GM18498 (cell line): ENCODE measurements around the gene STK24.

ENCODE experiments used
- ATAC-seq: cut with Tn5 transposase; IDR thresholded peaks from one replicate; pipeline ENCODE4 v1.9.1; 2021; ENCODE audit warnings: mild to moderate bottlenecking, moderate library complexity; ENCODE audit not compliant: unreplicated experiment

The STK24 gene

DNA sequence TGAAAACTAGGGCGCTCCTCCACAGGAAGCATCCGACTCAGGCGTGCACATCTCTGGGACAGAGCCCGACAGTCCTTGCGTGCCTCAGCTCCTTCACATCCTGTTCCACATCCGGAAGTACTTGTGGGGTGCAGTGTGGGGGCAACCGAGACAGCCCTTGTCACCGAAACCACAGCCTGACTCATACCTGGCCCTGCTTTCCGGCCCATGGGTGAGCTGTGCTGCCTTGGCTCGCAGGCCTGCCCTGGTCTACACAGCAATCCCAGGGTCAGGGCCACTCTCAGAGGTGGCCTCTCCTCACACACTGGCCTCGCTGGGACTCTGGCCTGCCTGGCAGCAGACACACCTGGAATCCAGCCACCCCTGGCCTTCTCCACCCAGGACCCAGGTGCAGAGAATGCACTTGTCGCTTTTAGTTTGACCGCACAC is 100.4 kb downstream of the STK24 start:
- ATAC-seq: peak; percentile 95

DNA sequence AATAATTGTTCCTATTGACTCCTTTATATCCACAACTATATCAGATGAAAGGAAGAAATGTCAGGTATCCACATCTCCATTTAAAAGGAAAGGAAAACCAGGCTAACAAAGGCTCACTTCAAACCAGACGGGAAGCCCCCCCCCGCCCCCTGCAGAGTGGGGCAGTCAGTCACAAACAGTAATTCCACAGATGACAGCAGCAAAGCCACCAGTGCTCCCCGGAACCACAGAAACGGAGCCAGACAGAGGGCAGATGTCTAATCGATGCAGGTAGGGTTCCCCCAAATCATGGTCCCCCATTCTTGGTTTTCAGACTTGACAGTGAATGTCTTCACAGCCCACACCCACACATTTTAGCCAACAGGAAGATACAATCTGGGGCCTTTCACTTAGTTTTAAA is 100.8 kb downstream of the STK24 start:
- peak; percentile 29 for ATAC-seq

DNA sequence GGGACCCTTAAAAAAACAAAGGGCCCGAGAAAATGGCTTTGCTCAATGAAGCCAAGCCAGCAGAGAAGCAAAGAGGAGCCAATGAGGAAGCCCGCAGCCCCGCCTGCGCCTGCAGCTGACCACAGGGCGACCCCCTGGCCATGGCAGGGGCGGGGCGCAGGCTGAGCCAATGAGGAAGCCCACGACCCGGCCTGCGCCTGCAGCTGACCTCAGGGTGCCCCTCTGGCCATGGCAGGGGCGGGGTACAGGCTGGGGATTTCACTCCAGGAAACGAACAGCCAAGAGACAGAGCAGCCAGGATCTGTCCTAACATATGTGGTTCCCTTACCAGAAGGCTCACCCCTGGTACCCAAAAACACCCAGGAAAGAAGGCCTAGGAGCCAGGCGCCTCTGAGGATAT is 101.4 kb downstream of the STK24 start:
- ATAC-seq: no peak

DNA sequence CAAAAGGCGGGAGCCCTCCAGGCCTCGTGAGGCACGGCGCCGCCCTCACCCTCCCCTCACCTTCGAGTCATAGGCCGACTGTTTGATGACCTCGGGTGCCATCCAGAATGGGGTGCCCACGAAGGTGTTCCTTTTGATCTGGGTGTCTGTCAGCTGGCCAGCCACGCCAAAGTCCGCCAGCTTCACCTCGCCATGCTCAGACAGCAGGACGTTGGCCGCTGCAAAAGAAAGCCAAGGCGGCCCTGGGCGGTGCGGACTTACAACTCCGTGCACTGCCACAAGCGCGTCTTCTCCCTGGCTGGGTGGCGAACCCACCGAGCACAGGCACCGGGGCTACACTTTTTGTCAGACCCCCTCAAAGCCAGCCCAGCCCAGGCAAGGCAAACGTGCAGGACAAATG is 102.1 kb downstream of the STK24 start:
- ATAC-seq: no peak

DNA sequence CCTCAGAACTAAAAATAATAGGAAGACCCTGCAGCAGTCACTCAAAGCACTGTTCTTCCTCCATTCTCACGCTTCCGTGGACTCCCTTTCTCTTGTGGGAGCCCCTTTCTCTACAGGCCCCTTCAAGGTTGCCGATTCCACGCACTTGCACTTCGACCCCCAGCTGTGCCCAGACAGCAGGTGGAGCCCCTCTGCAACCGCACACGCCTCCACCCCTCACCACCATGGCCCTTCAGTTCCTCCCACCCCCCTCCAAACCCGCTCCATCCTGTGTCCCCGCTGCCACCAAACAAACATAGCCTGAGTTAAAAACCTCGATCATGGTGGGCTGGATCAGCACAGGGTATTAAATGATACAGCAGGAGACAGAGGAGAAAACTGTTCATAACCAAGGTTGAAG is 102.6 kb downstream of the STK24 start:
- ATAC-seq: no peak

DNA sequence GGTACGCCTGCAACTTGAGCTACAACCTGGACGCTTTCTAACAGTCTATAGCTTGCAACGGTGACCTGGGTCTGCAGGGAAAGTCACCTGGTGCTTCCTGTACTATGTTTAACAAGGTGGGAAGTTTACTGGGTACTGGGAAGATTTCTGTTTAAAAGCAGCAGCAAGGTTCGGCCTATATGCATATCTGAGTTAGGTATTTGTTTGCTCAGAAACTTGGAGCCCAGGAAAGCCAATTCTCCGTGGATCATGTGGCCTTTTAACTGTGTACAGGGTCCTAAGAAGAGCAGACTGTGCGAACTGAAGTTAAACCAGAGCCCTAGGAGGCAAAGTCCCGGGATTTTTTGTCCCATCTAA is 103.1 kb downstream of the STK24 start:
- no peak for ATAC-seq

DNA sequence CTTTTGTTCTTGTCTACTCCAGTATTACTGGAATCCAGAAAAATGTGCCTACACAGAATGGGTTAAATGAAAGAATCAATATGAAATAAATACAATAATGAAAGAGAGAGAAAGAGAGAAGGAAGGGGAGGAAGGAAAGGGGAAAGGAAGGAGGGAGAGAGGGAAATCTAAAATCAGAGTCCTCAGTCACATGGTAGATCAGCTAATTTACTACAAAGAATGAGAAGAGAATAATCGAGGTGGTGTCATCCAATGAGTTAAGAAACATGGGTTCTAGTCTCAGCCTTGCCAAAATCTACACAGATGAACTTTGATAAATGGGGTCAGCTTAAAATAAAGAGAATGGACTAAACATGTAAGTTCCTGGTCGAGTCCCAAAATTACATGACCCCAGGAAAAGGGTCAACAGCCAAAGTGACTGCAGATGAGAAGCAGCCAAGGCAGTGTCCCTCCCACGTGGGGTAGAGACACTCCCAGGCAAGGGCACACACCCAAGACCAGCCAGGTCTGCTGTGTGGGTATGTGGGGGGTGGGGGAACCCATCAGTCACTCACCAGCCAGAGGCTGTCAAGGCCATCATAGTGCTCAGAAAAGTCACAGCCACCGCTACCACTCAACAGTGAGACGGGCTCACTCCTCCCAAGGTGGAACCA is 103.6 kb downstream of the STK24 start:
- ATAC-seq: no peak

DNA sequence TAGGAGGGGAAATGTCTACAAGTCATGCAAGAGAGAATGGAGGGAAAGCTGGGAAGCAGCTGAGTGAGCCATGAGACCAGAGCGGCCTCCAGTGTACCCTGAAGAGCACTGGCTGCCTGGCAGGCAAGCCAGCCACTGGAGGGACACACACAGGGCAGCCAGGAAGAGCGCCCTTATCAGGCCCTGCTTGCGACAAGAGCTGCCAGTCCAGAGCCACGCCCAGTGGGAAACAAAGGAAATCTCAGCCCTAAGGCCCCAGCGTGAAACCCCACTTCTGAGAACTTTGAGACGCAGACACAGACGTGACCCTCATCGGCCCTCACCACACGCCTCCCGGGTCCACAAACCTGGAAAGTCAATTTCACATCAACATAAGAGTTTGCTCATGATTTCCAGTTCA is 105.0 kb downstream of the STK24 start:
- ATAC-seq: no peak

DNA sequence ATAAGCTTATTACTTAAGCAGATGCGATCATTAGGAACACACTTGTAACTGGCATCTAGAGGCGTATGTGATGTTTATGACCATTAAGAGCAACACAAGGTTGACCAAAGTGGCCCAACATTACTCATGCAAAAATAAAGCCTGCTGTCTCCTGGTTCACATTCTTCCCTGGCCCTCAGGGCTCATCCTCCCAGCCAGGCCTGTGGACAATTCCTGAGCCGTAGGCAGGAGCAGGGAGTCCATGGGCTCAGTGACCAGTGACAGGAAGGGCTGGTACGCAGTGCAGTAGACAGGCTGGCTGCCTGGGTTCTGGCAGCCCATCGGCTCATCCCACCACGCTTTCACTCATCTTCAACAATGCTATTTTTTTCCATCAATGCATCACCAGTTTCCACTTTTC is 106.0 kb downstream of the STK24 start:
- ATAC-seq: no peak

DNA sequence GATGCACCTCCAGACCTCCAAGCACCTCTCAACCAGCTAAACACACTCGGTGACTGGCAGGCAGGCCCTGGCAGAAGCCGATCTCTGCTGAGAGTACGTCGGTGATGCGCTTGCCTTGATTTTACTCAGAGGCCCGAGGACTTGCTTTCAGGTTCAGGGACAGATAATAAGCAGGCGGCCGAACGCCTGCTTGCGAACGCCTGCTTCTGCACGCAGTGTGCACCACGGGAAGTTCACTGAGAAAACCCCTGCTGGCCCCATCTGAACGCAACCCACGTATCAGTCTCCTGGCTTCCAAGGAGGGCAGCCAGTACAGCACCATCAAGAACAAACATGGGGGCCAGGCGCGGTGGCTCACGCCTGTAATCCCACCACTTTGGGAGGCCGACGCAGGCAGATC is 108.0 kb downstream of the STK24 start:
- no peak for ATAC-seq

DNA sequence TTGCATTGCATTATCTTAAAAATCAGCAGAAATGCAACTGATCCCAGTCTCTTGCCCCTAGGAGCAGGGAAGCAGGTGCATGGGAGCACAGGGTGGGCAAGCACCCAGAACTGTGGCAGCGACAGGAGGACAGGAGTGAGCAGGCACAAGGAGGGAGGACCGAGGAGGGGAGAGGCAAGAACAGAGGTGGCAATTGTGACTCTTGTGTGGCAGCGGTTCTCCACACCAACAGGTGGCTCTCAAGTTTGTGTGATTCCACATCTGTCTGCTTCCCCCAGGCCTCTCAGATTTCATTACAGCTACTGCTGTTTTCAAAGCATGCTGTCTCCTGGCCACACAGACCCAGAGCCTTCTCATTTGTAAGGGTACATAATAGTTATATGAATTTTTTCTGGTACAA is 108.5 kb downstream of the STK24 start:
- ATAC-seq: no peak

DNA sequence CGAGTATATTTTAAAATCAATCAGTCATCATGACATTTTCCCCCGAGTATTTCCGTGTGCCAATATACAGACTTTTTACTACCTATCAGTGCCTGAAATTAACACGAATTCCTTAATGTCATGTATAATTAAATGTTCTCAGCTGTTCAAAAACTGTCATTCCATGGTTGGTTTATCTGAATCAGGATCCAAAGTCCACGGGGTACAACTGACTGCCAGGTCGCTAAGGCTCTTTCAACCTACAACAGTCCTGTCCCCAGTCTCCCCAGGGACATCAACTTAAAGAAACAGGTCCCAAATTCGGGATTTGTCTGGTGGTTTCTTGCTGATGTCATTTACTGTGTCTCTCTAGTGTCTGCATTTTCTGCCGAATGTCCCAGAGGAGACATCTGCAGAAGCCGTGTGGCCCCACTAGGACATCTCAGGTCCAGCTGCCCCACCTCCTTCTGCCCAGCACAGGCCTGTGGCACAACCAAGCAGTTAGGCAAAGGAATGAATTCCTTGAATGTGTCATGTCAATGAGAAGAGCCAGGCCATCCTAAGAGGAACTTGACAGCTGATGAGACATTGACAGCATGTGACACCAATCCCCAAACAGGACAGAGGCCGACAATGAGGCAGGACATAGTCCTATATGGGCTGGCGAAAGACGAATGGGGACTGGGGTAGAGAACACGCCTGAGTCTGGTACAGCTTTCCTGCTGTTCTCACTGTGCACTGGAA is 109.5 kb downstream of the STK24 start:
- no peak for ATAC-seq

DNA sequence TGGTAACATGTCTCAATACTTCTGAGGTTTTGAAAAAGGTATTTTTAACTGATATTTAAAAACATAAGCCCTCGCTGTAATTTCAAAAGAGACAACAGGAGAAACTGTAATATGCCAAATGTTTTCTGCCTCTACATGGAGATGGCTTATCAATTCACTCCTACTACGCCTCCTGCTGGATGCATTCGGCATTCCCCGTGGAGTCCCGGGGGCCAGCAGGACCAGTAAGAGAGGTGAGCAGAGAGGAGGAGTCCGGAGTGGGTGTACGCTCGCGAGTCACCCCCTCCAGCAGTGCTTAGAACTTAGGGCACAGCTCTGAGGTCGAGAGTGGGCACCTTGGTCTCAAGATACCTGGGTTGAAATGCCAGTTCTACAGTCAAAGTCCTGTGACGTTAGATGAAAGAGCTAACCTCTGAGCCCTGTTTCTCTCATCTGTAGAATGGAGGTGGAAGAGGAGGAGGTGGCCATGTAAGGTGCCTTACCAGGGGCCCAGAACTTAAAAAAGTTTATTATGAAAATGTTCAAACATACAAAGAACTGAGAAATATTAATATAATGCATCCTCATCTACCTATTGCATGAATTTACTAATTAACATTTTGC is 110.2 kb downstream of the STK24 start:
- no peak for ATAC-seq

DNA sequence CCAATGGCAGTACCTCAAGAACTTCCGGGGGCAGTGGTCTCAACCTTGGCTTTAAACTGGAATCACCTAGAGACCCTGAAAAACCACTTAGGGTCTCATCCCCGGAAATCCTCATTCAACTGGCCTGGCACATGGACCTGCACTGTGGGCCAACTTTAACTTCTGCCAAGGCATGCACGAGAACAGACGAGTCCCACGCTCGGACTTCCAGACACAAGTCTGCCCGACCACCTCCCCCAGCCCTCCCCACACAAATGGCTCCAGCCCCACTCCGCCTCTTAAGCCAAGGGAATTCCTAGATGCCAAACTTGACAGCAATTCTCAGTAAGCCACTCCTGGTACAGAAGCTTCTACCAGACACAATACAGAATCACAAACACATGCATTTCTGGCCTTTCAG is 114.0 kb downstream of the STK24 start:
- no peak for ATAC-seq

DNA sequence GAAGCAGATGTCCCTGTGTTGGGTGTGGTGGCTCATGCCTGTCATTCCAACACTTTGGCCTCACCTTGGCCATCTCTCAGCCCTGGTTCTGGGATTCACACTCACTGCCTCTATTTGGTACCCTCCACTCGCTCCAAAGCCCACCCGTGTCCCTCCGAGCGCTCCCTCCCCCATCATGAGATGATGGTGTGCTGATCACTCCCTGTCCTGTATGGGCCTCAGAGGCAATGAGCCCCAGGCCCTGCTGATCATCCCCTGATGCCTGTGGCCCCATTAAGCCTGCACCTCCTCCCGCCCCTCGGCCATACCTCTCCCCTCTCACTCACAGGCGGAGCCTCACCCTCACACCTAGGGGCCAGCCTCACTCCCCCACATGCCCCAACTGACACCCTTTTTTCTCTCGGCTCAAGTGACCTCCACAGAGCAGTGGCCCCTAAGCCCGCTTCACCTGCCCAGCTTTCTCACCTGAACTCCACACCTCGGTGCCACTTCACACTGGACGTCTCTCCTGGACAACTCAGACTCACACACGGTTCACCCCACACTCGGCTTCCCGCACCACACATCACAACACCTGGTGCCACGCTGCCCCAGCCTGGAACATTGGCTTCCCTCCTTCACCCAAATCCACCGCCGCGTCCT is 114.5 kb downstream of the STK24 start:
- ATAC-seq: no peak

DNA sequence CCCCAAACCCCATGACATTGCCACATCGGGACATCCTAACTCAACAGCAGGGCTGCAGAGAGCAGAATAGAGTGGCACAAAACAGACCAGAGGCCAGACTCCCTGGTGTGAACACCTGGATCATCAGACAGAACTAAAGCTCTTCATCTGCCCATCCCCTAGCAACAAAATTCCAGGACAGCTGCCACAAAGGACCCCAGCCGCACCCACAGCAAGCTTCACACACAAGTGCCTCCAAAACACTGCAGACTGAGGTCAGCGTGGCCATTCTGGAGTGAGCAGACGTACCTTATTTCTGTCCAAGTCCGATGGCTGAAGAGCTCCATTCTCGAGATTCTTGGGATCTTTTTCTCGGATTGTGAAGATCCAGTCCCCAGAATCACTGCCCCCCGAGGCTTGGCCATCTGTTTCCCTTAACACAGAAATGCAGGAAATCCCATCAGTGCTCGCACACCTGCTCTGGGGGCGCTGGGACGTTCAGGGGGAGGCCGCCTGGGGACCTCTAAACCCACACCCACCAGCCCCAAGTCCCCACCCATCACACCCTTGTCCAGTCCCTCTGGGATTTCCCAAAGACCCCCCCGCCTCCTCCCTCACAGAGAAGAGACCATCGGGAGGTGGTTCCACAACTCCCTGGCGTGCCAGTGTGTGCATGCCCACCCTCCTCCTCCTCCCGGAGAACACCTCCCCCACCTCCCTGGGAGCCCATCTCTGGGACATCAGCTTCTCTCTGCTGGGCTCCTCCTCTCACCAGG is 115.2 kb downstream of the STK24 start:
- no peak for ATAC-seq

DNA sequence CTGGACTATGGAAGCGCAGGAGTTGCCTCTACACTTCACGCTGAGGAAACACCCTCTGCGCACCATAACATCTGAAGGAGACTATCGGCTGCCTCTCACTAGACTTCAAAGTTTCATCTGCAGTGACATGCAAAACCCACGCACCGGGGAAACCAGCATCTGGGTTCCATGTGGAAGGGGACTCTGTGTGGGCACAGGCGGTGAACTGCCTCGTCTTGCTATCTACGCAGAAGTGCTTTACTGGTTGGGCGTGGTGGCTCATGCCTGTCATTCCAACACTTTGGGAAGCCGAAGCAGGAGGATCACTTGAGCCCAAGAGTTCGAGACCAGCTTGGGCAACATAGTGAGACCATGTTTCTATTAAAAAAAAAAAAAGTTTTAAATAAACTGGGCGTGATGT is 116.4 kb downstream of the STK24 start:
- ATAC-seq: no peak

DNA sequence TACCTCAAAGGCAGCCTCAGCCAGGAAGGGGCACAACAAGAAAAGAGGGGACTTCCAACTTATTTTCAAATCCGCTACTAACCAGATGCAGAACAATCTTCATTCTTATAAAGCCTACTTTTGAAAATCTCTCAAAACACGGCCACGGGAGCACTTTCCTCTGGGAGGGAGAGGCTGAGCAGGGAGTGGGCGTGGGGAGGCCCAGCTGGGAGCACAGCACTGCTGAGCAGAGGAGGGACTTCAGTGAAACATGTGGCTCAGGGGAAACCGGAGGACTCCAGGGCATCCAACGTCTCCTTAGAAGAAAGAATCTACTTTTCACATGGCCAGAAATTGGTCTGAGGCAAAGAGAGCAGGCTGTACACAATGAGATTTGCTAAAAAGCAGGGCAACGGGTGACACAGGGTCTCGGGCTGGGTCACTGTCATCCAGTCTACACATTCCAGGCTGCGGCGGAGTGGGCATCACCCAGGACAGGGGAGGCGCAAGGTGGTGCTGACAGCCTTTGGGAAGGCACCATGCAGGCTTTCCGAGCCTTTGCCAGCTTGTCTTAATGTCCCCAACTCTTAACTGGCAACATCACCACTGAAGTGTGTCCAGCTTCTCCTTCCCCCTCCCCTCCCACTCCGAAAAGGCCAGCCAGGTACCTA is 117.1 kb downstream of the STK24 start:
- ATAC-seq: no peak

DNA sequence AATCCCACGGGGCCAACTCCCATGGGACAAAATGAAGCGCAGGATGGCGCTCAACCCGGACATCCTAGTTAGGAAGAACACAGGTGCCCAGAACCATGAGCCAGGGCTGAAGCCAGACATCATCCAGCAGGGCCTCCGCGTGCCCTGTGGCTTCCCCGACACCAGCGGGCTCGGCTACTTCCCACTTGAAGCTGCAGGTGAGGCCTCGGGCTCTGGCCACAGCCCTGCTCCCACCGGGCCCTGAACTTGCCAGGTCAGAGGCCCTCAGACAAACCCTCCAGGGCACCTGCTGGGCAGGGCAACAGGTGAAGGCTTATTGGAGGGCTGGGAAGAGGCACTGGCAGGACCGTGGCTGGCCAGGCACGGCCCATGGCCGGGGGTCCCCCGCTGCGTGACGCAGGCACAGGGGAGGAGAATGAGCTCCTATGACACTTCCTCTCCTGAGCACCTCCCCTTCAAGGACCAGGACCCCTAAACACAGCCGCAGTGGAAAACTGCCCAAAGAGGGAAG is 117.7 kb downstream of the STK24 start:
- ATAC-seq: no peak

DNA sequence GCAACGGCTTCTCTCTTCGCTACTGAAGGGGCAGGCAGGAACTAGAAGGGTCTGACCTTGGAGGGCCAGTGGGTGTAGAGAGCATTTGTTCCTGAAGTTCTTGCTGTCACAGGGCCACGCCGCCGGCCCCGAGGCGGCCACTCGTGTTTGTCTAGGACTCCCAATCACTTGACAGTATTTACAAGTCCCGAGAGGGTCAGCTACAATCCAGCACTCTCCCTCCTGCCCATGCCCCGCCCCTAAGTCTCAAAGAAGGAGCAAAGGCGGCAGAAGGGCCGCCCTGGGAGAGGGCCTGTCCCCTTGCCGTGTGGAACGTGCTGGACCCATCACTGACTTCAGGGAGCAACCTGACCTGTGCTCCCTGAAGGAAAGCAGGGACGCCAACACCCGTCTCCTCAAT is 118.5 kb downstream of the STK24 start:
- ATAC-seq: no peak

DNA sequence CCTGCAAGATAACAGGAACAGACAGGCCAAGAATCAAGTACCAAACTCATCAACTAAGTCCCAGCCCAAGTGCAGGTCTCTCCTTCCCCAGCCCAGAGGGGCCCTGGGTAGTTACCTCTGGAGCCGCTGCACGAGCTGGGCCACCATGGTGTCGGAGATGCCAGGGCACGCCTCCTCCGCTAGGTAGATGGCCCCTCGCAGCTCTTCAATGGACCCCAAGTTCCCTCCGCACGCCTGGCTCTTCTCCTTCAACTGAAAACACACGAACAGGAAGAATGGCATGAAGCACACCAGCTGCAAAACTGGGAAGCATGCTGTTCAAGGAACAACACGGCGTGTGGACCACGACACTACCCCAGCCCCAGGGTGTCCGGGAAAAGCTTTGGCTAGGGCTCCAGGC is 119.9 kb downstream of the STK24 start:
- ATAC-seq: no peak
